Stimulated activated CD8-positive, alpha-beta memory T cell treated with anti-CD3 and anti-CD28 coated beads, Interleukin-4, amount 100 ng/mL, for 48 hours (primary cell): ENCODE results near the gene GPR108.
"Not testable (repeated sequence)": the region's sequence is repeated elsewhere in the genome, so short reads cannot be mapped to it uniquely, and the experiment has no call there.

Experiments
- DNase-seq: peaks from one replicate; pipeline ENCODE4 v3.0.0-alpha.2; 2020

The GPR108 gene

DNA sequence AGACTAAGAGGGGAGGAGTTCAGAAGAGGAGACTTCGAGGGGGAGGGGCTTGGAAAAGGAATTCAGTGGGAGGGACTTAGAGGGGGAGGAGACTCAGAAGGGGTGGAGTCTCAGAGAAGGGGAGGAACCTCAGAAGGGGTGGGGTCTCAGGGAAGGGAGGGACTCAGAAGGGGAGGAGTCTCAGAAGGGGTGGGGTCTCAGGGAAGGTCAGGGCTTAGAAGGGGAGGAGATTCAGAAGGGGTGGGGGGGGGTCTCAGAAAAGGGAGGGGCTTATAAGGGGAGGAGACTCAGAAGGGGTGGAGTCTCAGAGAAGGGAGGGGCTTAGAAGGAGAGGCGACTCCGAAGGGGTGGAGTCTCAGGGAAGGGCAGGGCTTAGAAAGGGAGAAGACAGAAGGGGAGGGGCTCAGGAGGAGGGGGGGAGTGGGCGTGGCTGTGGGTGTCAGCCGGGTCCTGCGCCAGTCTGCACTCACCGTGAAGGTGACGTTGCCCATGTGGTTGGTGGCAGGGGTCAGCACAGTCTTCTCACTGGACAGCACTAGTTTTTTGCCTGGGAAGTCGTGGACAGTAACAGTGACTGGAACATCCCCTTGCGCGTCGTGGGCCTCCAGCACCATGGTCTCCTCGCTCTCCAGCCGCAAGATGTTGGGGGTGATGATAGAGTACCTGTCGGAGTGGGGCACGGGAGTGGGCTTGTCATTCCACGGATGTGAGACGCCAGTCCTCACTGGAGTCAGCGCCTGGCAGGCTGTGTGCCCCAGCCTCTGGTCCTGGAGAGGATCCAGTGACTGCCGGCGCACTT is 18.4 kb downstream of the GPR108 start:
- peak; percentile 48 for DNase-seq

DNA sequence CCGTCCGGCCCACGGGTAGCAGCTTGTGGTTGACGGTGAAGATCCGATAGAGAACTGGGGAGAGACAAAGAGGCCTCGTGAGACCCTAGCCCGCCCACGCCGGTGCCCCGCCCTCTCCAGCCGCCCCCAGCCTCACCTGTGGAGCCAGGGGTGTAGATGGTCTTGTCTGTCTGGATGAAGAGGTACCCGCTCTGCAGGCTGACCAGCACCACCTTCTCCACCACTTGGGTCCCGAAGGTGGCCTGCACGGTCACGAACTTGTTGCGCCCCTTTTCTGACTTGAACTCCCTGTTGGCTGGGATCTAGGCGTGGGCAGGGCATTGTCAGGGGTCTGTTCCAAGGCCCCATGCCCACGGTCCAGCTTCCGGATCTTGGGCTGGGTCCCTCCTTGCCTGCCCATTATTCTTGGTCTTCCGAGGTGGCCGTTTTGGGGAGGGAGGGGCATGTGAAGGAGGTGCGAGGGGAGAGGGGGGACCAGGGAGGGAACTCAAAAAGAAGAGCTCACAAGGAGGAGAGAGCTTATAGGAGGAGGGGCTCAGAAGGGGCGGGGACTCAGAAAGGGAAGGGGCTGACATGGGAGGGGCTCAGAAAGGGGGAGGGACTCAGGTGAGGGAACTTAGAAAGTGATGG is 19.2 kb downstream of the GPR108 start:
- no peak for DNase-seq

DNA sequence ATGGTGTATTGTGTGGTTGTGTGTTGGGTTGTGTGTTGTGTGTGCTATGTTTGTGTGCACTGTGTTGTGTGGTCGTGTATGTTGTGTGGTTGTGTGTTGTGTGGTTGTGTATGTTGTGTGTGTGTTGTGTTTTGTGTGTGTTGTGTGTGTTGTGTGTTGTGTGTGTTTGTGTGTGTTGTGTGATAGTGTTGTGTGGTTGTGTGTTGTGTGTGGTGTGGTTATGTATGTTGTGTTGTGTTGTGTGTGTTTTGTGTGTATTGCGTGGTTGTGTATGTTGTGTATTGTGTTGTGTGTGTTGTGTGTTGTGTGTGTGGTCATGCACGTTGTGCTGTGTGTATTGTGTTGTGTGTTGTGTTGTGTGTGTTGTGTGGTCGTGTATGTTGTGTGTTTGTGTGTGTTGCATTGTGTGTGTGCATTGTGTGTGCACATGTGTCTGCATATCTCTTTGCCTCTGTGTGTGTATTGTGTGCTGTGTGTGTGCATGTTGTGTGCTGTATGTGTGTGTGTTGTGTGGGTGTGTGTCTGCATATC is 19.9 kb downstream of the GPR108 start:
- no peak for DNase-seq

DNA sequence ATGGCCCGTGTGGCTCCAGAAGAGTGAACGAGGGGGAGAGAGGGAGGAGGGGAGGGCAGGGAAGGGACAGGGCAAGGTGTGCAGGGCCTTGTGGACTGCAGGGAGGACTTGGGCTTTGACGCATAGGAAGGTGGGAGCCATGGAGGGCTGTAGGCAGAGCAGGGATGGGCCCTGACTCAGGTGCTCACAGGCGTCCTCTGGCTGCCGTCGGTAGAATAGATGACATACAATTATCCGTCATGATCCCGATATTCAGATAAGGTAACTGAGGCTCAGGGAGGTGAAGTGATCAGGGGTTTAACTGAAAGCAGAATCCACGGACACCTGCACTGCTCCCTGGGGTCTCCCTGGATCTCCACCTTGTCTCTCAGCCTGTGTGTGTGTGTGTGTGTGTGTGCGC is 20.3 kb downstream of the GPR108 start:
- DNase-seq = no peak

DNA sequence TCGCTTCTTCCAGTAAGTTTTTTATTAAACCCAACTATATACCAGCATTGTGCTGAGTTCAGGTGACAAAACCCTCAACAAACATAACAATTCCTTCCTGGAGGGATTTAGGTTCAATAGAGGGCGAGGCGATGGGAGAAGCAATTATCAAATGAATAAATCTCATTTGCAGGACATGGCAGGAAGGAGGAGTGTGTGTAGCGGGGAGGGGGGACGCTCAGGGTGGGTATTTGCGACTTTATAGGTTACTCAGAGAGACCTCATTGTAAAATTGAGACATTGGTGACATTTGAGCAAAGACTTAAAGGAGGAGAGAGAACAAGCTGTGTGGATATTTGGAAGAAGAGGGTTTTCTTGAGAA is 20.8 kb downstream of the GPR108 start:
- DNase-seq = no peak

DNA sequence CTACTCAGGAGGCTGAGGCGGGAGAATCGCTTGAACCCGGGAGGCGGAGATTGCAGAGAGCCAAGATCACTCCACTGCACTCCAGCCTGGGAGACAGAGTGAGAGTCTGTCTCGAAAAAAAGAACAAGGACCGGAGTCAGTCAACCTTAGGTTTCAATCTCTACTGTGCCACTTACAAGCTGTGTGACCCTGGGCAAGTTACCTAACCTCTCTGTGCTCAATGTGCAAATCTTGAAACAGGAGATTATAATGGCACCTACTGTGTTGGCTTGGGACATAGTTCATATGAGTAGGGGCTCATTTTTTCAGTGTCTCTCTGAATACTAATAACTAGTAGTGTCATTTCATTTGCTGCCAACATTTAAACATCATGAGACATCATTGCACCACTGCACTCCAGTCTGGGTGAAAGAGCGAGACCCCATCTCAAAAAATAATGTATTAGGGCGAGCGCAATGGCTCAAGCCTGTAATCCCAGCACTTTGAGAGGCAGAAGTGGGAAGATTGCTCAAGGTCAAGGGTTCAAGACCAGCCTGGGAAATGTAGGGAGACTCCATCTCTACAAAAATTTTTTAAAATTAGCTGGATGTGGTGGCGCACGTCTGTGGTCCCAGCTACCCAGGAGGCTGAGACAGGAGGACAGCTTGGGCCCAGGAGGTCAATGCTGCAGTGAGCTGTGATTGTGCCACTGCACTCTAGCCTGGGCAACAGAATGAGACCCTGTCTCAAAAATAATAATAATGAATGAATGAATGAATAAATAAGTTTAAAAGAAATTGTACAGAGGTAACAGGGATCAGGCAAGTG is 22.4 kb downstream of the GPR108 start:
- DNase-seq = no peak

DNA sequence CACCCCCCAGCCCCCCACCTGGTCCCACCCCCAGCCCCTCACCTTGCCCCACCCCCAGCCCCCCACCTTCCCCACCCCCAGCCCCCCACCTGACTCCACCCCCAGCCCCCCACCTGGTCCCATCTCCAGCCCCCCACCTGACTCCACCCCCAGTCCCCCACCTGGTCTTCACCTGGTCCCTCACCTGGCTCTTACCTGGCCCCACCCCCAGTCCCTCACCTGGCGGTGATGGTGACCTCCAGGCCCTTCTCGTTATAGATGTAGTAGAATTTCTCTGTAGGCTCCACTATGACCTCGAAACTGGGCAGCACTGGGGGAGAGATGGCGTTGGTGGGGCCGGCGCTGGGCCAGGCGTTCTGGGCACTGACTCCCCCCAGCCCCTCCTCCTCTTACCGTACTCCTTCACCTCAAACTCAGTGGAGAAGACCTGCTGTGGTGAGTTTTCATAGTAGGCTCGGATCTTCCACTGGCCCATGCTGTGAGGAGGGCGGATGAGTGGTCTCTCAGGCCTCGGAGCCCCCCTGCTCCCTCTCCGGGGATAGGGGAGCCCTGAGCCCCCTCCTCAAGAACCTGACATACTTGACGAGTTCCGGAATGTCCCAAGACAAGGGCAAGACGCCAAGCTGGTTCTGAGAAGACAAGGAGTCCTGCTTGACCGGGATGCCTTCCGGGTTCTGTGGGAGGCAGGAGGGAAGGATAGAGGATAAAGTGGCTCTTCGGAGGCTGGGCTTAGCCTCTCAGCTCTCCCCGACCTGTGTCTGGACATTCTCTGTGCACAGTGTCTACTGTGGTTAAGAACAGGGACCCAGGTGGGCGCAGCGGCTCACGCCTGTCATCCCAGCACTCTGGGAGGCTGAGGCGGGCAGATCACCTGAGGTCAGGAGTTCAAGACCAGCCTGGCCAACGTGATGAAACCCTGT is 23.3 kb downstream of the GPR108 start:
- DNase-seq = no peak

DNA sequence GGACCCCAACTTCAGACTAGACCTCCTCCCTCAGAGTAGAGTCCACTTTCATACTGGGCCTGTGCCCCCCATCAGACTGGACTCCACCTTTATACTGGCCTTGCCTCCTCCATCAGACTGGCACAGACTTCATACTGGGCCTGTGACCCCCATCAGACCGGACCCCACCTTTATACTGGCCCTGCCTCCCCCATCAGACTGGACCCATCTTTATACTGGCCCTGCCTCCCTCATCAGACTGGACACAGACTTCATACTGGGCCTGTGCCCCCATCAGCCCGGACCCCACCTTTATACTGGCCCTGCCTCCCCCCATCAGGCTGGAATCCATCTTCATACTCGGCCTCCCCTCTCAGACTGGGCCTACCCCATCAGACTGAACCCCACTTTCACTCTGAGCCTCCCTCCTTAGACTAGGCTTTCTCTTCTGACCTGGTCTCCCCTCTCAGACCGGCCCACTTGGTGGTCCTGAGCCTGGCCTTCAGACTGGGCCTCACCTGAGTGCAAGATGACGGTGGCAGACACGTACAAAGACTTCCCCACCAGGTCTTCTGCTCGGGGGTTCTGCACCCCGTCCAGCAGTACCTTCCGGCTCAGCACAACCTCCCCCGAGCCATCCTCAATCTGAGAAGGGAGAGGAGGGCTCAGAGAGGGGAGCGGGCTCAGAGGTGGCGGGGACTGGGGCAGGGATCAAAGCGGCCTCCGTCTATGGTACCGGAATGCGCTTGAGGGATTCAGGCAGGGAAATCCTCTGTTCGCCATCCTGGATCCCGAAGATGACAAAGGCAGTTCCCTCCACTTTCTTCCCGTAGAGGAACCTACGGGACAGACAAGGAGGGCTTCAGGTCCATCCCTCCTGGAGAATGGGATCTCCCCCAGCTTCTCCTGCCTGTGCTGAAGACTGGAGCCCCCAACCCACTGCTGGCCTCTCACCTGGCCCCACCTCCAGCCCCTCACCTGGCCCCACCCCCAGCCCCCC is 24.4 kb downstream of the GPR108 start:
- DNase-seq = no peak

DNA sequence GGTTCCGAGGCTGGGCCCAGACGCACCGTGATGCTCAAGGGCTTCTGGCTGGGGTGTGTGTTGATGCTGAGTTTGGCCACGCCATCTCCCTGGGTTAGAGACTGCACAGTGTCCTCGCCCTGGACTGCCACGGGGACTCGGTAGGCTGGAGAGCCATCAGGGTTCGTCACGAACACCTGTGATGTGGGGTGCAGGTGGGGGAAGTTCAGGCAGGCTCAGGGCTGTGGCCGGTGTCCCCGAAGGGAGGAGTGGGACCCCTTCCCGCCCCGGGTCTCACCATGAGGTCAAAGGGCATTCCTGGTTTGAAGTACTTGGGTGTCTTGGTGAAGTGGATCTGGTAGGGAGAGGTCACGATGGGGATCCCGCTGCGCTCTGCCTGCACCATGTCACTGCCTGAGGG is 25.1 kb downstream of the GPR108 start:
- no peak for DNase-seq

DNA sequence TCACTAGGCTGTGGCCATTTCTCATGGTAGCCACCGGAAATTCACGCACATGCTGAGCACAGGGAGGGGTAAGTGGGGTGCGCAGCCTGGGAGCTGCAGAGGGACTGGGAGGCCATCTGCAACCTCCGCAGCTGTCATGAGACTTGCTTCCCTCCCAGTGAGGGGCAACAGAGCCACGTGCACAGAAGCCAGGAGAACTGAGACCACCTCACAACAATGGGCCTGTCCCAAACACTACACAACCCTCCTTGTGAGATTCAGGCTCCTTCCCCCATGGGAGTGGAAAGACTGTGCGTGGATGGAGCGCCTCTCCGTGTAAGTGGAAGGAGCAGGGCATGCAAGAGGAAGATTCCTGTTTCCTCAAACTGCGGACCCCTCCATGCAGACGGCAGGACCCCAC is 25.8 kb downstream of the GPR108 start:
- no peak for DNase-seq

DNA sequence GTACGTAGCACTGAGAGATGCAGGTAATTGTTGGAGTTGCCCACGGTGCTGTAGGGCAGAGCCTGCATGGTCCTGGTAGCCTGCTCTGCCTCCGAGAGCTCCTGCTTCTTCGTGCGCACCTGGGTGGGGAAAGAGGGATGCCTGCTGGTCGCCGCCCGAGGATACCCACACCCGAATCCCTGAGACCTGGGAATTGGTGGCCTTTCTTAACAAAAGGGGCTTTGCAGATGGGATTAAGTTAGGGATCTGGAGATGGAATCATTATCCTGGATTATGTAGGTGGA is 26.4 kb downstream of the GPR108 start:
- DNase-seq = no peak

DNA sequence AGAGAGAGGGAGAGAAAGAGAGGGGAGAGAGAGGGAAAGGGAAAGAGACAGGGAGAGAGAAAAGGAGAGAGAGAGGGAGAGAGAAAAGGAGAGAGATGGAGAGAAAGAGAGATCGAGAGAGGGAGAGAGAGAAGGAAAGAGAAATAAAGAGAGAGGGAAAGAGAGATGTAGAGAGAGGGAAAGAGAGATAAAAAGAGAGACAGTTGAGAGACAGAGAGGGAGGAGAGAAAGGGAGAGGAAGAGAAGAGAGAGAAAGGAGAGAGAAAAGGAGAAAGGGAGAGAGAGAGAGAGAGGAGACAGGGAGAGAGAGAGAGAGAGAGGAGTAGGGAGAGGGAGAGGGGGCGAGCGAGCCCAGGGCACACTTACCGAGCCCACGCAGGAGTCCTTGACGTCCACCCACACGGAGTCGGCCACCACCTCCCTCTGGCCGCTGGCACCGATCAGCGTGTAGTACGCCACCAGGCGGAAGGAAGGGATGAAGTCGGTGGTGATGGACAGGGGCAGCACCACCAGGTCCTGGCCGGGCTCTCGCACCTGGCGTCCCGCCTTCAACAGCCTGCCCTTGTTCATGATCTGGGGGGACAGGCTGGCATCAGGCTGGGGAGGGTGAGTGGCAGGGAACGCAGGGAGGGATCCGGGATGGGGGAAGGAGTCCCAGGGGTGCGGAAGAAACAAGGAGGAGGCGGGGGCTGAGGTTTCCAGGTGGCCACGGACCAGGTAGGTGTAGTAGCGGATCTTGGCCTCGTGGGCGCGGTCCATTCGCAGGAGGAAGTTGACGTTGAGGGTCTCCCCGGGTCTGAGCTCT is 26.9 kb downstream of the GPR108 start:
- no peak for DNase-seq

DNA sequence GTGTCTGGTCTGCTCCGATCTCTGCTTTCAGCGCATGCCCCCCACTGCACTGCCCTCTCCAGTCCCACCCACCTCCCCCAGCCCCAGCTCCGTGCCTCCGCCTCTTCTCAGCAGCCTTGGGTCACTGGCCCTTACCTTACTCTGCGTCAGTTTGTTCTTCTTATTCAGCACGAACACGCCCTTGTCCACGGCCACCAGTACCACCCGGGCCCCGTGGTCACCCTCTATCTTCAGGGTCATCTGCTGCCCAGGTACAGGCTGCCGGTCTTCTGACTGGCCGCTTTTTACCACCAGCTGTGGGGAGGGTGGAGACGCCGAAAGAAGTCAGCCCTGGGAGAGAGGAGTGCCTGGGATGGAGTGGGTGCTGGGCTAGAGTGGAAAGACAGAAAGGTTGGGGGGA is 27.8 kb downstream of the GPR108 start:
- DNase-seq = no peak

DNA sequence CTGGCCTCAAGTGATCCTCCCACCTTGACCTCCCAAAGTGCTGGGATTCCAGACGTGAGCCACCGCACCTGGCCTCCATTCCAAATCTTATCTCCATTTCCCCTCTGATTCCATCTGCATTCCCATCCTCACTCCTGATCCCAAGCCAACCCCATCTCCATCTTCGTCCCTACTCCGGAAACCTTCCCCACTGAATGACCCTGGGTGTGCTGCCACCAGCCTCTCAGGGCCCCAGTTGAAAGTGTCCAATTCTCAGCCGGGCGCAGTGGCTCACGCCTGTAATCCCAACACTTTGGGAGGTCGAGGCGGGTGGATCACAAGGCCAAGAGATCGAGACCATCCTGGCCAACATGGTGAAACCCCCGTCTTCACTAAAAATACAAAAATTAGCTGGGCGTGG is 28.5 kb downstream of the GPR108 start:
- DNase-seq = not testable (repeated sequence)

DNA sequence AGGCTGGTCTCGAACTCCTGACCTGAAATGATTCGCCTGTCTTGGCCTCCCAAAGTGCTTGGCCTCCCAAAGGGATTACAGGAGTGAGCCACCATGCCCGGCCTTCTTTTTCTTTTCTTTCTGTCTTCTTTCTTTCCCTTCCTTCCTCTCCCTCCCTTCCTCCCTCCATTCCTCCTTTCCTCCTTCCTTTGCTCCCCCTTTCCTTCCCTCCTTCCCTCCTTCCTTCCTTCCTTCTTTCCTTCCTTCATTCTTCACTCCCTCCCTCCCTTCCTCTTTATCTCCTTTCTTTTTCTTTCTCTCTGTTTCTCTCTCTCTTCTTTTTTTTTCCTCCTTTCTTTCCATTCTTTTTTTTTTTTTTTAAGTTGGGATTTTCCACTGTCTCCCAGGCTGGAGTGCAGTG is 29.0 kb downstream of the GPR108 start:
- DNase-seq = no peak

DNA sequence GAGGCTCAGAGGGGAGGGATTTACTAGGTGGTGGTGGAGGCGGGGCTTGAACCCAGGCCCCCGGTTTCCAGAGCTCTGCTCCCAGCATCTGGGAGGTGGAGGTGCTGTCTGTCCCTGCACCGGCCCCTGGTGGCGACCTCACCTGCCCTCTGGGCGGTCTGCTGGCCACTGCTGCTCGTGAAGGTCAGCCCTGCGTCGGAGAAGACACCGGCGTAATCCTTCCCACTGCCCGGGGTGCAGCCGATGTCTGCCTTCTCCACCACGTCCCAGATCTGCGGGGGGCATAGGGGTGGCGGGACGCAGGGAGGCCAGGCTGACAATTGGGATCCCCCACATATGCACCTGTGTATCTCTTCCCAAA is 29.7 kb downstream of the GPR108 start:
- DNase-seq = no peak

DNA sequence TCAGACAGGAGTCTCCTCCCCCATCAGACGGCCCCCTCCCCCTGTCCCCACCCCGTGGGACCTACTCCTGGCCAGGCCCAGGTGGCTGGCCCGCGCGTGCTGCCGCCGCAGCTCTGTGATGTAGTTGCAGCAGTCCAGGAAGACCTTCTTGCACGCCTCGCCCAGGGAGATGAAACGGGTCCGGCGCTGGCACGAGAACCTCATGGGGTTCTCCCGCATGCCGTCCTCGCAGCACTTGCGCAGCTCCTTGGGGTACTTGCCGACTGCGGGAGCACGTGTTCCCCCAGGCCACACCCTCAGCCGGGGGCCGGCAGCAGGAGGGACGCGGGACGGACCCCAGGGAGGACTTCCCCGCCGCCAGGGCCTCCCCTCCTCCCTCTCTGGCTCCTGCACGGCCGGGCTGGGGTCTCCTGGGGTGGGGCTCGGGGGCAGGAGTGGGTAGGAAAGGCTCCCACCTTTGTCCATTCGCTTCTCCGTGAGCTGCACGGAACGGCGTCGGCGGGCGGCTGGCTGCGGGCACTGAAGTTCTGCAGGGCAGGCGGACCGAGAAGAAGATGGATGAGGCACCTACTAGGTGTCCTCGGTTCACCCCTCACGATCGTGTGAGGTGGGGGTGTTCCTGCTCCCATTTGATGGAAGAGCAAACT is 30.2 kb downstream of the GPR108 start:
- DNase-seq = no peak

DNA sequence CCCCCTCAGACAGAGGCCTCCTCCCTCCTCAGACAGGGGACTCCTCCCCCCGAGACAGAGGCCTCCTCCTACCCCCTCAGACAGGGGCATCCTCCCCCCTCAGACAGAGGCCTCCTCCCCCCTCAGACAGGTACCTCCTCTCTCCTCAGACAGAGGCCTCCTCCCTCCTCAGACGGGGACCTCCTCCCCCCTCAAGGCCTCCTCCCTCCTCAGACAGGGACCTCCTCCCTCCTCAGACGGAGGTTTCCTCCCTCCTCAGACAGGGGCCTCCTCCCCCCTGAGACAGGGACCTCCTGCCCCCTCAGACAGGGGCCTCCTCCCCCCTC is 30.8 kb downstream of the GPR108 start:
- DNase-seq = no peak

DNA sequence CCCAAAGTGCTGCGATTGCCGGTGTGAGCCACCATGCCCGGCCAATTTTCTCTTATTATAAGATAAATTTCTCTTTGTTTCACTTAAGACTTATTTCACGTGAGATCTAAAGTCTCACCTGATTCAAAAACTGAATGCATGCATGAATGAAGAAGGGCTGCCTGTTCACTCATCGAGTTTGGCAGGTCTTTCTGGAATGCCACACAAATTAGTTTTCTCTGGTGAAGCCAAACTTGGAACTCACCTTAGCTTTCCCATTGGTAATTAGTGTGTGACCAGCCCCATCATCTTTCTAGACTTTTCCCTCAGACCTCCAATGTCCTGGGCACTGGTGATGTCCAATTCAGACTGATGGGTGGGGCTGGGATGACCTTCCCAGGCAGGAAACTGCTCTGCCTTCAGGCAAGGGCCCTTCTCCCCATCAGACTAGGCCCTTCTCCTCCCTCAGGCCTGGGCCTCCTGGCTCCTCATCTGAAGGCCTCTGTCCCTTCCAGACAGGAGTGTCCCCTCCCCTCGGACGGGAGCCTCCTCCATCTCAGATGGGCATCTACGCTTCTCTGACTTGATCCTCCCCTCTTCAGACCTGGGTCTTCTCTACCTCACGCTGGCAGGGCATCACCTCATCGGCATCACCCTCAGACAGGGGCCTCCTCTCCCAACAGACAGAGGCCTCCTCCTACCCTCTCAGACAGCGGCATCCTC is 31.3 kb downstream of the GPR108 start:
- no peak for DNase-seq
